Esophagus muscularis mucosa (tissue), 4 donors: ENCODE results near the gene FAM43B. TPM values are rescaled to one million over a fixed set of nuclear protein-coding genes. Genes with fewer than 3 reads are reported as not detected.

ENCODE experiments used
- DNase-seq: peaks from one replicate; pipeline ENCODE4 v3.0.0-alpha.2; 2017; ENCODE audit errors: extremely low spot score
- H3K27ac ChIP-seq, 4 donors: fragments of 200-600 bp; sonication (generic); replicated peaks in 1 of 4; 1 replicate in 3 of 4; 2 replicates in 1 of 4; pipeline ENCODE4 v1.5.1; 2016 to 2019; ENCODE audit warnings: mild to moderate bottlenecking in 1 of 4
- H3K27me3 ChIP-seq, 4 donors: fragments of 200-600 bp; sonication (generic); one replicate each; pipeline versions ENCODE4 v1.5.1 to v1.6.0; 2016 to 2019
- H3K36me3 ChIP-seq, 4 donors: fragments of 200-600 bp; sonication (generic); one replicate each; pipeline ENCODE4 v1.5.1; 2016 to 2019
- H3K4me1 ChIP-seq, 4 donors: fragments of 200-600 bp; sonication (generic); one replicate each; pipeline ENCODE4 v1.5.1; 2016 to 2019
- H3K4me3 ChIP-seq, 4 donors: fragments of 200-600 bp; sonication (generic); 1 replicate in 2 of 4; 2 replicates in 2 of 4; pipeline ENCODE4 v1.5.1; 2016 to 2019; ENCODE audit warnings: mild to moderate bottlenecking in 4 of 4, moderate library complexity in 1 of 4
- H3K9me3 ChIP-seq, 4 donors: fragments of 200-600 bp; sonication (generic); 1 replicate in 3 of 4; 2 replicates in 1 of 4; pipeline ENCODE4 v1.5.1; 2016 to 2019
- CTCF ChIP-seq, 3 experiments: fragments of 200-600 bp in 2 of 3; fragments of 450-650 bp in 1 of 3; sonication (generic) in 2 of 3; IDR thresholded peaks; one replicate each; pipeline ENCODE4 v1.5.1; 2017 to 2019; ENCODE audit warnings: antibody characterized with exemption in 3 of 3, mild to moderate bottlenecking in 2 of 3, moderate library complexity in 1 of 3
- EP300 ChIP-seq: sonication (generic); formaldehyde crosslinking; IDR thresholded peaks from one replicate; pipeline ENCODE4 v1.6.1; 2017; ENCODE audit warnings: antibody characterized with exemption
- POLR2A ChIP-seq: fragments of 450-650 bp; IDR thresholded peaks from one replicate; pipeline ENCODE4 v1.6.1; 2017; ENCODE audit warnings: antibody characterized with exemption, moderate library complexity, mild to moderate bottlenecking, low read depth
- POLR2AphosphoS5 ChIP-seq, 2 donors: sonication (generic); formaldehyde crosslinking; IDR thresholded peaks; one replicate each; pipeline ENCODE4 v1.6.1; 2017; ENCODE audit warnings: antibody characterized with exemption in 2 of 2
- WGBS: methylation state at CpG from one replicate; pipeline ENCODE4 v1.1.5; 2018; 5-methylcytosine and 5-hydroxymethylcytosine counted together
- intact Hi-C: fragments of 100-400 bp; cut with DNase I; formaldehyde crosslinking; loops from one replicate; pipeline ENCODE4 v1.15.1; 2023
- total RNA-seq, 4 donors: library from RNA; depleted of rRNA; stranded (reverse); fragments of >200 nt; gene quantifications; one replicate each; pipeline versions ENCODE4 v1.1.0 to v1.2.1, GENCODE V29; 2016

FAM43B gene
- total RNA-seq, 4 donors from 2014 or later: 2.2 to 4.2 (median 3.6) TPM; not detected in 1

DNA sequence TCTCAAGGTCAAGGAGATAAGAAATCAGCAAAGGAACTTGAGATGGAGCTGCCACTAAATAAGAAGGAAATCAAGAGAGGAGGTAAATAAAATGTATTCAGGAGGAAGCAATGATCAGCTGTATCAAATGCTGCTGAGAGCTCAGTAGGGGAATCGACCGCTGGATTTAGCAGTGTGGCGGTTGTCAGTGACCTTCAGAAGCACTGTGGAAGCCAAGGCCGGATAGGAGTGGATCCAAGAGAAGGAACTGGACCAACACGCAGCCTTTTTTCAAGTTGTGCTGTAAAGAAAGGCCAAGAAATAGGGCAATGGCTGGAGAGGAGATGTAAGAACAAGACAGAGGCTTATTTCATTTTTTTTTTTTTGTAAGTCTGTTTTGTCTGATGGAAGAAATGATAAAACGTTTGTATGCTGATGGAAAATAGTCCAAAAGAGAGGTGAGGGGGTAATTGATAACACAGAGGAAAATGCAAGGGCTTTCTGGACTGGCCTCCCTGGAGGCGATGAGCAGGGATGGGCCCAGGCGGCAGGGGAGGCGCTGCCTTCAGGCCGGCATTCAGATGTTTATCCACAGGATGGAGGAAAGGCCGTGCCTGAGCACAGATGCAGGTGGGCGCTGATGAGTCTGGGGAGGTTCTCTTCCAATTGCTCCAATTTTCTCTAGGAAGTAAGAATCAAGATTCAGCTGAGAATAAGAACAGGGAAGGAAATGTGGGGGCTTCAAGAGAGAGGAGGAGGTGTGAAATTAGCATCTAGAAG, 17.5 kb upstream of the FAM43B start:
- H3K27ac ChIP-seq: no peak overlapping the region
- WGBS: 66% methylated on average over 12 of the region's 12 CpGs
- H3K27me3 ChIP-seq: peaks cover 0 to 52% (median 0%) of the 10 kb centered on the region in 4 donors
- intact Hi-C loops: no loop called here
- H3K36me3 ChIP-seq: no peaks in the 10 kb centered on the region
- no peak for DNase-seq
- no peaks in the 10 kb centered on the region for H3K4me1 ChIP-seq
- H3K9me3 ChIP-seq: no peaks in the 10 kb centered on the region
- TF ChIP-seq POLR2AphosphoS5 (IDR thresholded peaks at IDR 0.05): no peak
- no peak for TF ChIP-seq EP300
- TF ChIP-seq POLR2A: no peak
- TF ChIP-seq CTCF (IDR thresholded peaks at IDR 0.05): no peak
- H3K4me3 ChIP-seq: no peak overlapping the region

DNA sequence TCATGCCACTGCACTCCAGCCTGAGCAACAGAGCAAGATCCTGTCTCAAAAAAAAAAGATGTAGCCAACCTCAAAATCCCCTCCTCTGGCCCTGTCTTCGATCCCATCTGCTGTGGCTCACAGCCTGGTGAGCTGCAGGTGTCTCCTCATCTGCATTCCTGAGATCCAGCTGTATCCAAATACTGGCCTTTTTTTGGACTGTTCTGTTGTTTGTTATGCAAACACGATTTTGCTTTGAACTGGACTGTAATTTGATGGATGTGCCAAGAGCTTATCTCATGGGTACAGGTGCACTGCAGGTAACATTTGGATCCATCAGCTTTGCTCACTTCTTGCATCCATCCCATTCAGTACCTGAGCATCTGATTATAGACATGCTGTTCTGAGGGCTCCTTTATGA, 14.1 kb upstream of the FAM43B start:
- H3K36me3 ChIP-seq: no peaks in the 10 kb centered on the region
- no peak for TF ChIP-seq CTCF (IDR thresholded peaks at IDR 0.05)
- TF ChIP-seq EP300: no peak
- TF ChIP-seq POLR2A: no peak
- TF ChIP-seq POLR2AphosphoS5 (IDR thresholded peaks at IDR 0.05): no peak
- no peak overlapping the region for H3K4me3 ChIP-seq
- H3K4me1 ChIP-seq: no peaks in the 10 kb centered on the region
- no peak overlapping the region for H3K27ac ChIP-seq
- peaks cover 0 to 51% (median 0%) of the 10 kb centered on the region in 4 donors for H3K27me3 ChIP-seq
- 44% methylated on average over 2 of the region's 2 CpGs for whole genome bisulfite sequencing
- H3K9me3 ChIP-seq: no peaks in the 10 kb centered on the region
- intact Hi-C loops: no loop called here
- DNase-seq: no peak

DNA sequence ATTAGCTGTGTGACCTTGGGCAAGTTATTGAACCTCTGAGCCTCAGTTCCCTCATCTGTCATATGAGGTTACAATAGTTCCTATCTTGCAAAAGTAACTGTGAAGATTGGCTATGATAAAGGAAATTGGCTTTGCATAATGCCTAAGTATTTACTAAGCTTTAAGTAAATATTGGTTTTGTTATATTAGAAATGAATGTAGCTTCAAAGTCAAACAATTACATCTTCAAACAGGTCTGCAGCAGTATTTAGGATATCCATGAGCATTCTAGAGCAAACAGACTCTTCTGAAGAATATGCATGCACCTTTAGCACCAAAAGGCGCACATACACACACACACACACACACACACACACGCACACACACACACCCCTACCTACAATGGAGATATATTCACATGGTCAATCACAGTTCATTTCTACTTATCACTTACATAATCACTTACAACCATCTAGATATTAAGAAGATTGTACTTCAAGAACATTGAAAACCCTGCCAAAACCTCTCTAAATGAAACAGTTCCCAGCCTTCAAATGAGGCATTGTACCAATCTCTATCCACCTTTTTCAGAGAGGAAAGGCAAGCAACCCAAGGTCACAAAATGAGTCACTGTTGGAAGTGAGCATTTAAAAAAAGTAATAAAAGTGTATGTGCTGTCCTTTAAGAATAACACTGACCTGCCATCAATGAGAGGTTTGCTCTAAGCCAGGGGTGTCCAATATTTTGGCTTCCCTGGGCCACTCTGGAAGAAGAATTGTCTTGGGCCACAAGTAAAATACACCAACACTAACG, 13.4 kb upstream of the FAM43B start:
- intact Hi-C loops: no loop called here
- Histone ChIP-seq H3K36me3 (no peaks in the 10 kb centered on the region), H3K27me3 (peaks cover 0 to 50% (median 0%) of the 10 kb centered on the region in 4 donors), H3K4me1 (no peaks in the 10 kb centered on the region), H3K27ac (no peak overlapping the region), H3K4me3 (no peak overlapping the region), H3K9me3 (no peaks in the 10 kb centered on the region)
- no peak for DNase-seq
- WGBS: 80% methylated on average over 3 of the region's 3 CpGs
- TF ChIP-seq EP300 (no peak), POLR2A (no peak), POLR2AphosphoS5 (IDR thresholded peaks at IDR 0.05) (no peak), CTCF (IDR thresholded peaks at IDR 0.05) (no peak)

GRCh38 chr1:20540281-20540680, 12.1 kb upstream of the FAM43B start:
- H3K36me3 ChIP-seq: no peaks in the 10 kb centered on the region
- 71% methylated on average over 1 of the region's 1 CpG for WGBS
- H3K4me3 ChIP-seq: no peak overlapping the region
- no peak for TF ChIP-seq CTCF (IDR thresholded peaks at IDR 0.05)
- no peak for TF ChIP-seq POLR2A
- TF ChIP-seq EP300: no peak
- no peak for TF ChIP-seq POLR2AphosphoS5 (IDR thresholded peaks at IDR 0.05)
- peaks cover 0 to 58% (median 0%) of the 10 kb centered on the region in 4 donors for H3K27me3 ChIP-seq
- no peak for DNase-seq
- no peaks in the 10 kb centered on the region for H3K4me1 ChIP-seq
- H3K9me3 ChIP-seq: no peaks in the 10 kb centered on the region
- no peak overlapping the region for H3K27ac ChIP-seq
- intact Hi-C loops: no loop called here
